IMR-90 (cell line): ENCODE results near the gene UGDH. TPM values are rescaled to one million over a fixed set of nuclear protein-coding genes. Genes with fewer than 3 reads are reported as not detected.

ENCODE experiments used
- ATAC-seq: fragments of 200-7000 bp; cut with Tn5 transposase; 2 replicates; pipeline ENCODE4 v1.9.1; 2020; ENCODE audit warnings: low read depth, mild to moderate bottlenecking, moderate library complexity
- BruUV-seq: library from RNA; stranded (reverse); fragments of 400-500 nt; replicated peaks from 2 replicates; lab custom pipeline; 2021; lab: Mats Ljungman, UMichigan
- CTCF ChIA-PET: fragments of 300-600 bp; formaldehyde crosslinking; extraction: SDS; loops from one replicate; lab custom pipeline; 2021; ENCODE audit warnings: antibody characterized with exemption; lab: Yijun Ruan, JAX
- POLR2A ChIA-PET: fragments of 300-600 bp; sonication (Branson Sonifier 250); formaldehyde crosslinking; loops from one replicate; lab custom pipeline; 2022; ENCODE audit warnings: antibody characterized with exemption; ENCODE audit not compliant: unreplicated experiment; lab: Charles Lee
- DNase-seq: peaks from one replicate; pipeline ENCODE4 v3.0.0; 2013
- H2AFZ ChIP-seq: replicated peaks from 2 replicates; pipeline ENCODE3; 2013; ENCODE audit warnings: low read length, mild to moderate bottlenecking; ENCODE audit not compliant: poor library complexity
- H2AK5ac ChIP-seq: 2 replicates; pipeline ENCODE4 v1.6.1; 2013; ENCODE audit warnings: low read depth, low read length, inconsistent platforms
- H2AK9ac ChIP-seq: replicated peaks from 2 replicates; pipeline ENCODE3; 2013; ENCODE audit warnings: mild to moderate bottlenecking, low read depth, low read length, moderate library complexity; ENCODE audit not compliant: poor library complexity
- H2BK120ac ChIP-seq: 2 replicates; pipeline ENCODE4 v1.6.1; 2013; ENCODE audit warnings: low read depth, low read length, inconsistent platforms
- H2BK15ac ChIP-seq: 3 replicates; pipeline ENCODE4 v1.6.1; 2013; ENCODE audit warnings: low read depth, low read length, inconsistent platforms
- H2BK20ac ChIP-seq: 2 replicates; pipeline ENCODE4 v1.6.1; 2013; ENCODE audit warnings: low read depth, mild to moderate bottlenecking, inconsistent platforms, low read length, moderate library complexity
- H2BK5ac ChIP-seq: 2 replicates; pipeline ENCODE4 v1.6.1; 2013; ENCODE audit warnings: mild to moderate bottlenecking, low read depth, low read length, inconsistent platforms; ENCODE audit not compliant: poor library complexity, severe bottlenecking
- H3K14ac ChIP-seq: replicated peaks from 2 replicates; pipeline ENCODE4 v1.6.1; 2013; ENCODE audit warnings: low read depth, low read length, inconsistent platforms
- H3K18ac ChIP-seq: 2 replicates; pipeline ENCODE4 v1.6.1; 2013; ENCODE audit warnings: low read depth, low read length, control low read depth
- H3K23ac ChIP-seq: 2 replicates; pipeline ENCODE4 v1.6.1; 2013; ENCODE audit warnings: low read depth, low read length, inconsistent platforms
- H3K27ac ChIP-seq: 2 replicates; pipeline ENCODE4 v1.5.1; 2013; ENCODE audit warnings: mild to moderate bottlenecking, control low read depth, low read length; ENCODE audit not compliant: insufficient read depth
- H3K27me3 ChIP-seq: 2 replicates; pipeline ENCODE4 v1.6.1; 2013; ENCODE audit warnings: low read length; ENCODE audit not compliant: control insufficient read depth, insufficient read depth
- H3K36me3 ChIP-seq: 2 replicates; pipeline ENCODE4 v1.6.1; 2013; ENCODE audit warnings: low read length, mixed read lengths; ENCODE audit not compliant: control insufficient read depth, insufficient read depth
- H3K4ac ChIP-seq: 2 replicates; pipeline ENCODE4 v1.6.1; 2013; ENCODE audit warnings: low read depth, low read length, inconsistent platforms
- H3K4me1 ChIP-seq: 2 replicates; pipeline ENCODE4 v1.6.1; 2013; ENCODE audit warnings: low read length, mixed read lengths; ENCODE audit not compliant: control insufficient read depth, insufficient read depth
- H3K4me2 ChIP-seq: 2 replicates; pipeline ENCODE4 v1.6.1; 2013; ENCODE audit warnings: low read depth, mild to moderate bottlenecking, control low read depth, low read length, moderate library complexity
- H3K4me3 ChIP-seq: 2 replicates; pipeline ENCODE4 v1.5.1; 2013; ENCODE audit warnings: low read depth, mild to moderate bottlenecking, control low read depth, low read length, moderate library complexity; ENCODE audit not compliant: insufficient read depth
- H3K56ac ChIP-seq: 2 replicates; pipeline ENCODE4 v1.6.1; 2013; ENCODE audit warnings: low read length, inconsistent platforms; ENCODE audit not compliant: insufficient read depth; ENCODE audit errors: extremely low read depth
- H3K79me1 ChIP-seq, 2 experiments: 2 replicates each; pipeline ENCODE4 v1.6.1; 2013; ENCODE audit warnings: low read length in 2 of 2, inconsistent platforms in 1 of 2, low read depth in 1 of 2
- H3K9ac ChIP-seq: 2 replicates; pipeline ENCODE4 v1.6.1; 2013; ENCODE audit warnings: low read depth, low read length, control low read depth
- H3K9me1 ChIP-seq: 2 replicates; pipeline ENCODE4 v1.6.1; 2013; ENCODE audit warnings: low read length, inconsistent platforms; ENCODE audit not compliant: insufficient read depth
- H3K9me3 ChIP-seq: 2 replicates; pipeline ENCODE4 v1.6.1; 2013; ENCODE audit warnings: low read length; ENCODE audit not compliant: control insufficient read depth, insufficient read depth
- H4K20me1 ChIP-seq: 2 replicates; pipeline ENCODE4 v1.6.1; 2013; ENCODE audit warnings: low read length, inconsistent platforms; ENCODE audit not compliant: insufficient read depth
- H4K5ac ChIP-seq: 2 replicates; pipeline ENCODE4 v1.6.1; 2013; ENCODE audit warnings: mild to moderate bottlenecking, low read depth, low read length, control low read depth
- H4K8ac ChIP-seq, 2 experiments: 2 replicates each; pipeline ENCODE4 v1.6.1; 2013; ENCODE audit warnings: low read depth in 2 of 2, low read length in 2 of 2, control low read depth in 1 of 2, inconsistent platforms in 1 of 2
- H4K91ac ChIP-seq: 2 replicates; pipeline ENCODE4 v1.6.1; 2013; ENCODE audit warnings: low read depth, low read length, inconsistent platforms; ENCODE audit not compliant: insufficient read depth
- BHLHE40 ChIP-seq: fragments of 150-350 bp; IDR thresholded peaks from 2 replicates; pipeline ENCODE4 v1.6.1; 2016; ENCODE audit warnings: mild to moderate bottlenecking, low read depth, low read length
- CHD1 ChIP-seq: IDR thresholded peaks from 2 replicates; pipeline ENCODE4 v1.6.1; 2012; ENCODE audit warnings: low read depth, low read length, improper control_type of control experiment
- FOS ChIP-seq: fragments of 150-350 bp; IDR thresholded peaks from 2 replicates; pipeline ENCODE4 v1.6.1; 2016; ENCODE audit warnings: low read depth, low read length
- MAFK ChIP-seq: IDR thresholded peaks from 2 replicates; pipeline ENCODE4 v1.6.1; 2012; ENCODE audit warnings: low read depth, low read length, improper control_type of control experiment
- MAZ ChIP-seq: IDR thresholded peaks from 2 replicates; pipeline ENCODE4 v1.6.1; 2012; ENCODE audit warnings: low read depth, mild to moderate bottlenecking, low read length, improper control_type of control experiment, moderate library complexity, borderline replicate concordance
- NFE2L2 ChIP-seq: fragments of 150-350 bp; IDR thresholded peaks from 2 replicates; pipeline ENCODE4 v1.6.1; 2016; ENCODE audit warnings: low read depth, mild to moderate bottlenecking, low read length
- RCOR1 ChIP-seq: IDR thresholded peaks from 2 replicates; pipeline ENCODE4 v1.6.1; 2012; ENCODE audit warnings: mild to moderate bottlenecking, low read length, improper control_type of control experiment; ENCODE audit not compliant: insufficient replicate concordance
- USF2 ChIP-seq: fragments of 150-350 bp; IDR thresholded peaks from 2 replicates; pipeline ENCODE4 v1.6.1; 2017; ENCODE audit warnings: mild to moderate bottlenecking, antibody characterized with exemption, low read length, low read depth
- WGBS, 2 experiments: methylation state at CpG; one replicate each; pipeline versions ENCODE4 v1.1.5 to v1.1.7; 2013; ENCODE audit warnings: missing lambda C conversion rate in 2 of 2; ENCODE audit not compliant: insufficient read length in 1 of 2; ENCODE audit errors: extremely low coverage in 2 of 2; 5-methylcytosine and 5-hydroxymethylcytosine counted together
- dilution Hi-C: fragments of 300-500 bp; cut with HindIII; formaldehyde crosslinking; loops from one replicate; pipeline ENCODE4 v1.14.3; 2018; ENCODE audit warnings: low sequenced_read_pairs; ENCODE audit not compliant: unreplicated experiment
- in situ Hi-C: fragments of 300-500 bp; cut with MboI; formaldehyde crosslinking; loops from 3 replicates; pipeline ENCODE4 v1.14.3; 2019; ENCODE audit warnings: low sequenced_read_pairs, inconsistent platforms, mixed read lengths
- intact Hi-C: fragments of 100-400 bp; cut with micrococcal nuclease; formaldehyde crosslinking; loops from 2 replicates; pipeline ENCODE4 v1.10.0; 2022
- polyA plus RNA-seq, 3 experiments: library from polyadenylated mRNA; depleted of rRNA; stranded (reverse); fragments of >200 nt; gene quantifications; 2 replicates each; pipeline ENCODE4 v1.2.3, GENCODE V29; 2012; ENCODE audit warnings: low replicate concordance in 1 of 3
- total RNA-seq: library from RNA; depleted of rRNA; stranded (reverse); fragments of >200 nt; gene quantifications from 2 replicates; pipeline ENCODE4 v1.2.3, GENCODE V29; 2012
- TF ChIP-seq, protein P1 (sequence below): conservative IDR thresholded peaks from 2 replicates; pipeline ENCODE4 v1.5.1; 2012; ENCODE audit warnings: mild to moderate bottlenecking, low read depth, low read length, improper control_type of control experiment

The UGDH gene
- total and polyA plus RNA-seq, 2 of the 4 experiments (the other 2 are of a cell fraction), result 69.2 to 257 TPM

GRCh38 chr4:39524161-39524957 is 2.9 kb downstream of the UGDH start:
- H3K56ac ChIP-seq, result no peak overlapping the region
- no peaks in the 10 kb centered on the region for H3K27me3 ChIP-seq
- peaks cover 6% of the 10 kb centered on the region; the same call in 1 of the 2 replicates for H3K36me3 ChIP-seq
- no peak overlapping the region for H3K4ac ChIP-seq
- no peak overlapping the region for H3K18ac ChIP-seq
- H2AFZ ChIP-seq, result no peak overlapping the region
- CTCF ChIA-PET, result interaction anchor here (0.6 kb wide), 1 partner anchor 125 kb away, joined by 4 read pairs; no protein-coding TSS in a partner anchor
- H2AK9ac ChIP-seq, result no peak overlapping the region
- no peak for DNase-seq
- peaks cover 7 to 51% of the 10 kb centered on the region in 2 experiments for H3K79me1 ChIP-seq
- no peak overlapping the region; the same call in 1 of the 2 replicates for H3K4me2 ChIP-seq
- in situ Hi-C loops (loop anchor here (10.0 kb wide), 1 partner anchor 110 kb away; the partner anchor contains the start of gene SMIM14), dilution Hi-C loops (no loop called here), intact Hi-C loops (no loop called here)
- H4K8ac ChIP-seq, result no peak overlapping the region
- H3K9ac ChIP-seq, result no peak overlapping the region
- no CpG with 5 or more reads among the region's 7 CpGs for WGBS, 2 experiments
- peaks cover 9% of the 10 kb centered on the region; the same call in 1 of the 2 replicates for H3K9me1 ChIP-seq
- peaks cover 23% of the 10 kb centered on the region; the same call in 1 of the 2 replicates for H4K20me1 ChIP-seq
- peak overlapping the region; percentile 51 for H3K23ac ChIP-seq
- no peak overlapping the region for H2BK15ac ChIP-seq
- no peak overlapping the region for H3K4me3 ChIP-seq
- no peak overlapping the region for H3K27ac ChIP-seq
- H2BK120ac ChIP-seq, result no peak overlapping the region
- H3K14ac ChIP-seq, result no peak overlapping the region
- ATAC-seq, result no peak
- H3K9me3 ChIP-seq, result no peaks in the 10 kb centered on the region
- no peak overlapping the region for H2BK20ac ChIP-seq
- peaks cover 9% of the 10 kb centered on the region for H3K4me1 ChIP-seq
- POLR2A ChIA-PET, result no interaction called here
- no peak overlapping the region for H4K5ac ChIP-seq
- no TSS peak for BruUV-seq
- no peak overlapping the region for H2BK5ac ChIP-seq
- TF ChIP-seq CHD1 (no peak), RCOR1 (no peak), MAFK (no peak), USF2 (no peak), NFE2L2 (no peak), MAZ (no peak), FOS (no peak), BHLHE40 (no peak)
- TF ChIP-seq, protein P1, sequence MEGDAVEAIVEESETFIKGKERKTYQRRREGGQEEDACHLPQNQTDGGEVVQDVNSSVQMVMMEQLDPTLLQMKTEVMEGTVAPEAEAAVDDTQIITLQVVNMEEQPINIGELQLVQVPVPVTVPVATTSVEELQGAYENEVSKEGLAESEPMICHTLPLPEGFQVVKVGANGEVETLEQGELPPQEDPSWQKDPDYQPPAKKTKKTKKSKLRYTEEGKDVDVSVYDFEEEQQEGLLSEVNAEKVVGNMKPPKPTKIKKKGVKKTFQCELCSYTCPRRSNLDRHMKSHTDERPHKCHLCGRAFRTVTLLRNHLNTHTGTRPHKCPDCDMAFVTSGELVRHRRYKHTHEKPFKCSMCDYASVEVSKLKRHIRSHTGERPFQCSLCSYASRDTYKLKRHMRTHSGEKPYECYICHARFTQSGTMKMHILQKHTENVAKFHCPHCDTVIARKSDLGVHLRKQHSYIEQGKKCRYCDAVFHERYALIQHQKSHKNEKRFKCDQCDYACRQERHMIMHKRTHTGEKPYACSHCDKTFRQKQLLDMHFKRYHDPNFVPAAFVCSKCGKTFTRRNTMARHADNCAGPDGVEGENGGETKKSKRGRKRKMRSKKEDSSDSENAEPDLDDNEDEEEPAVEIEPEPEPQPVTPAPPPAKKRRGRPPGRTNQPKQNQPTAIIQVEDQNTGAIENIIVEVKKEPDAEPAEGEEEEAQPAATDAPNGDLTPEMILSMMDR, result no peak
- H4K91ac ChIP-seq, result no peak overlapping the region
- H2AK5ac ChIP-seq, result no peak overlapping the region
